ENCODE data around the gene ARHGEF28. TPM values are rescaled to one million over a fixed set of nuclear protein-coding genes. Genes with fewer than 3 reads are reported as not detected.

The ARHGEF28 gene
- total RNA-seq, 2 experiments from 2014 or later = not detected

DNA sequence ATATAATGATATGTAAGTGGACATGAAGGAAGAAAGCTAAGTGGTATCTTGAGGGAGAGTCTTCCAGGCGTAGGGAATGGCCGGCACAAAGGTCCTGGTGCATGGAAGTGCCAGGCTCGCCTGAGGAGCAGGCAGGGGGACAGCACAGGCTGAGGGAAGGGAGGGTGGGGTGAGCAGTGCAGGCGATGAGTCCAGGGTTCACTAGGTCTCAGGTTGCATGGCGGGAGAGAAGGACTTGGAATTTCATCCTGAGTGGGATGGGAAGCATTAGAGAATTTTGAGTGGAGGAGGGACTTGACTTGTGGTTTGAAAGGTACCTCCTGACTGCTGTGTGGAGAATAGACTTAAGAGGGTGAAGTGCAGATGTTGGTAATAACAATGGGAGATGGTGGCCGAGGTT, 268.9 kb downstream of the ARHGEF28 start:
- H3K4me1 ChIP-seq (ENCODE audit: insufficient read depth, low read length, poor library complexity, severe bottlenecking) = no peaks in the 10 kb centered on the region
- no peak overlapping the region for H2AFZ ChIP-seq (ENCODE audit: low read length)
- no peaks in the 10 kb centered on the region for H3K9me2 ChIP-seq (ENCODE audit: insufficient read depth, low read length)
- H4K20me1 ChIP-seq (ENCODE audit: insufficient read depth, low read length) = no peaks in the 10 kb centered on the region
- no peaks in the 10 kb centered on the region for H3K9me3 ChIP-seq (ENCODE audit: low read length)
- intact Hi-C loops (cut with micrococcal nuclease; ENCODE audit: unreplicated experiment) = no loop called here
- H3K4me2 ChIP-seq (ENCODE audit: low read length) = no peak overlapping the region
- H3K4me3 ChIP-seq (ENCODE audit: low read depth, low read length, poor library complexity, severe bottlenecking) = no peak overlapping the region
- no TSS peak for BruUV-seq (replicated peaks)
- ChIA-PET CTCF (ENCODE audit: unreplicated experiment) (no interaction called here), POLR2A (no interaction called here)
- no peak overlapping the region for H3K27ac ChIP-seq (ENCODE audit: low read depth, low read length, poor library complexity, severe bottlenecking)
- no peak for DNase-seq (ENCODE audit: low spot score)
- no peak for TF ChIP-seq EZH2phosphoT487 (IDR thresholded peaks at IDR 0.05; ENCODE audit: borderline replicate concordance, low read depth, low read length)
- no peak for TF ChIP-seq CTCF (conservative IDR thresholded peaks at IDR 0.05; ENCODE audit: low read length)
- H3K79me2 ChIP-seq (ENCODE audit: insufficient read depth, low read depth, low read length) = no peaks in the 10 kb centered on the region
- H3K36me3 ChIP-seq (ENCODE audit: insufficient read depth, low read length) = no peaks in the 10 kb centered on the region

GRCh38 chr5:73895471-73895870, 269.5 kb downstream of the ARHGEF28 start:
- Histone ChIP-seq H3K9me3 (ENCODE audit: low read length) (no peaks in the 10 kb centered on the region), H3K4me2 (ENCODE audit: low read length) (no peak overlapping the region), H3K9me2 (ENCODE audit: insufficient read depth, low read length) (no peaks in the 10 kb centered on the region), H3K4me3 (ENCODE audit: low read depth, low read length, poor library complexity, severe bottlenecking) (no peak overlapping the region), H3K4me1 (ENCODE audit: insufficient read depth, low read length, poor library complexity, severe bottlenecking) (no peaks in the 10 kb centered on the region), H4K20me1 (ENCODE audit: insufficient read depth, low read length) (no peaks in the 10 kb centered on the region), H2AFZ (ENCODE audit: low read length) (no peak overlapping the region), H3K79me2 (ENCODE audit: insufficient read depth, low read depth, low read length) (no peaks in the 10 kb centered on the region), H3K36me3 (ENCODE audit: insufficient read depth, low read length) (no peaks in the 10 kb centered on the region), H3K27ac (ENCODE audit: low read depth, low read length, poor library complexity, severe bottlenecking) (no peak overlapping the region)
- no peak for DNase-seq (ENCODE audit: low spot score)
- POLR2A ChIA-PET = no interaction called here
- CTCF ChIA-PET (ENCODE audit: unreplicated experiment) = no interaction called here
- intact Hi-C loops (cut with micrococcal nuclease; ENCODE audit: unreplicated experiment) = no loop called here
- no TSS peak for BruUV-seq (replicated peaks)
- TF ChIP-seq EZH2phosphoT487 (IDR thresholded peaks at IDR 0.05; ENCODE audit: borderline replicate concordance, low read depth, low read length) (no peak), CTCF (conservative IDR thresholded peaks at IDR 0.05; ENCODE audit: low read length) (no peak)

GRCh38 chr5:73896097-73896496, 270.1 kb downstream of the ARHGEF28 start:
- Histone ChIP-seq H3K4me3 (ENCODE audit: low read depth, low read length, poor library complexity, severe bottlenecking) (no peak overlapping the region), H2AFZ (ENCODE audit: low read length) (no peak overlapping the region), H3K36me3 (ENCODE audit: insufficient read depth, low read length) (no peaks in the 10 kb centered on the region), H4K20me1 (ENCODE audit: insufficient read depth, low read length) (no peaks in the 10 kb centered on the region), H3K4me1 (ENCODE audit: insufficient read depth, low read length, poor library complexity, severe bottlenecking) (no peaks in the 10 kb centered on the region), H3K9me3 (ENCODE audit: low read length) (no peaks in the 10 kb centered on the region), H3K27ac (ENCODE audit: low read depth, low read length, poor library complexity, severe bottlenecking) (no peak overlapping the region), H3K9me2 (ENCODE audit: insufficient read depth, low read length) (no peaks in the 10 kb centered on the region), H3K79me2 (ENCODE audit: insufficient read depth, low read depth, low read length) (no peaks in the 10 kb centered on the region), H3K4me2 (ENCODE audit: low read length) (no peak overlapping the region)
- no TSS peak for BruUV-seq (replicated peaks)
- ChIA-PET POLR2A (no interaction called here), CTCF (ENCODE audit: unreplicated experiment) (no interaction called here)
- intact Hi-C loops (cut with micrococcal nuclease; ENCODE audit: unreplicated experiment) = no loop called here
- no peak for DNase-seq (ENCODE audit: low spot score)
- TF ChIP-seq CTCF (conservative IDR thresholded peaks at IDR 0.05; ENCODE audit: low read length) = no peak
- no peak for TF ChIP-seq EZH2phosphoT487 (IDR thresholded peaks at IDR 0.05; ENCODE audit: borderline replicate concordance, low read depth, low read length)

All from OCI-LY7 (cell line).